Epithelial cell of umbilical artery (primary cell): Measurements from ENCODE around the gene DNAAF6. TPM values are rescaled to one million over a fixed set of nuclear protein-coding genes. Genes with fewer than 3 reads are reported as not detected.

Experiments
- total RNA-seq: library from RNA; depleted of rRNA; stranded (reverse); fragments of >200 nt; gene quantifications from 2 replicates; pipeline ENCODE4 v1.2.3, GENCODE V29; 2014

The DNAAF6 gene
- total RNA-seq, result not detected in 2 replicates

DNA sequence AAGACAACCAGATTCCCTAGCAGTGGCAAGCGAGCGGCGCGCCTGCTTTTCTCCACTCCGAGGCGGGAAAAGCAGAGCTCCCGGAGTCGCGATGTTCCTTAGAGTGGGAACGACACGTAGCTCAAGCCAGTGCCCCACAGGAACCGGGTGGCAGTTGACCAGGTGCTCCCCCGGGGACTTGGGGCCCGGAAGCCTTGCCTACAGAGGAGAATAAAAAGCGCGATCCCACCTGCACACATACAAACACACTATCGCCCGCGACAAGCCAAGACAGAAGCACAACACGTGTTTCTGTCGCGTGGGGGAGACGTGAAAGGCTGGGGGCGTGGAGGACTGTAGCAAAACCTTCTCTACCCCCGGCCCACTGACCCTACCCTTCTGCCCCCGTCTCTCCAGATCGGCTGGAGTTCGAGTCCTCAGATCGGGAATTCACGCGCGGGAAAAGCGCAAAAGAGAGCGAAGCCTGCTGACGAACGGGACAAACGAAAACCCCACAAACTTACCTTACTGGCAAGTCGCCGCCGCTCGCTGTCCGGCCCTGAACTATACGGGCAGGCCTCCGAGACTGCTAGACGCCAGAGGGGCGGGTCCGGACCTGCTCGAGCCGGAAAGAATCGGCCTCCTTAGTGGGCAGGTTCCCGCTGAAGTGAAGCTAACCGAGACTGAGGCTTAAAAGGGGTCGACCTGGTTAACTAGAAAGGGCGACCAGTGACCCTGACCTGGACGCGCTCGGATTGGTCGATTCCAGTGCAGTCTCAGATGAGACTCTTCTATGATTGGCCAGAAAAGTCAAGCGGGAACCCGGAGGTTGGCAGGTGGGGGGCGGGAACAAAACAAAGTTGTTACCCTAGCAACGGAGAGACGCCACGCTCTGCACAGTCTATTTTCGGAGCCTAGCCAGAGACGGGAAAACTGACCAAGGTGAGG lies at the start of gene DNAAF6, which contains the start of gene NUP62CL:
TSS of gene DNAAF6 (plus strand) at position 842 of the 927 bp plus-strand sequence. CDS start 6,265 bp downstream, outside the sequence.
TSS of gene NUP62CL (minus strand) at position 664 of the 927 bp plus-strand sequence. CDS start 31,287 bp downstream, outside the sequence.

Other genes starting within 250 kb of the DNAAF6 start
- 12.0 and 17.3 TPM in 2 replicates for gene MORC4, start 206.4 kb upstream of the DNAAF6 start, total RNA-seq
- gene RBM41, start 87.8 kb upstream of the DNAAF6 start, total RNA-seq, result 9.4 and 16.4 TPM in 2 replicates
- gene NUP62CL, start 178 bp upstream of the DNAAF6 start, total RNA-seq, result 0.15 TPM in 1 of 2 replicates, not detected in the other
- not detected in 2 replicates for gene FRMPD3, start 243.0 kb downstream of the DNAAF6 start, total RNA-seq